ENCODE data around the gene MN1.

MN1 gene

DNA sequence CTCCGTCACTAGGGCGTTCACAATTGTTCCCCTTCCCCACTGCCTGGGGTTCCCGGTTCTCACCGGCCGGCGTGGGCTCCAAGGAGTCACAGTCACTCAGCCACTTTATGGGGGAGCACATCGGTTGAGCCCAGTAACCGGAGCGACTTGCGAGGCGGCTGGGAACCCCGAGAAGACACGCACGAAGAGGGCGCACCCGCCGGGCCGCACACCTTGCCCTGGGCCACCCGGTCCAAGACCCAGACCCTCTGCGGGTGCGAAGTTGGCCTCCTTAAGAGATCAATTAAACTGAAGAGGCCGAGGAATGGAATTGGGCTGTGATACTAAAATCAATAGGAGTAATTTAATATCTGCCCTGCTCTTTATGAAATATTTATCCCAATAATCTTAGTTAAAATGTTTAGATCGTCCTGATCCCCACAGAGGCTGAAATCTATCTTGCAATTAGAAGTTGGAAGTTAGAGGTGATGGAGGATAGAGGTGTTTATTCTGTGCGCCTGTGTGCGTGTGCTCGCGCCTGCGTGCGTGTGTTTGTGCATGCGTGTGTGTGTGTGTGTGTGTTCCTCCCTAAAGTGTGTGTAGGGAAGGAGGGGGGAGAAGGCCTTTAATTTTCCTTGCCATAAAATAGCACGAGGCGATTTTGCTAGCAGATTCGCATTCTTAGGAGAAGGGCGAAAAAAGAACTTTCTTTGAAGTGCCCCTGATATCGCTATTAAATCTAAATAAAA, 954 bp upstream of the MN1 start:
- no peak overlapping the region for H3K27ac ChIP-seq
- no peak for TF ChIP-seq CTCF (conservative IDR thresholded peaks at IDR 0.05)

DNA sequence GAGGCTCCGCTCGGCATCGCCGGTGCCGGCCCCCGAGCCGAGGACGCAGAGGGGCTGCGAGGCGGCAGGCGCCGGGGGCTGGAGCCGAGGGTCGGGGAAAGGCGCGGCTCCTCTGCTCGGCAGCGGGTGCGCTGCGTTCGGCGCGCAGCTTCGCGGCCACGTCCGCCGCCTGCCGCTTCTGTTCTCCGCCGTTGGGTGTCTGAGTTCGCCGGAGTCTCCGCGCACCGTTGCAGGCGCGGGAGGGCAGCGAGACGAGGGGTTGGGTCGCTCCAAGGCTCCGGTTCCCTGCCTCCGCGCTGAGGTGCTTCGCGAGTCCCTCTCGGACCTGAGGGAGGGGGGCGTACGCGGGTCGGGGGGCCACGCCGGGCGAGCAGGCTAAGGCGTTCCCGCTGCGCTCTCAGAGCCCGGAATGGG, 347 bp downstream of the MN1 start:
- no peak for TF ChIP-seq CTCF (conservative IDR thresholded peaks at IDR 0.05)
- H3K27ac ChIP-seq, result no peak overlapping the region; the same call in 1 of the 2 replicates

- no peak overlapping the region; the same call in 1 of the 2 replicates for H3K27ac ChIP-seq
- no peak for TF ChIP-seq CTCF (conservative IDR thresholded peaks at IDR 0.05)
Measured at GRCh38 chr22:27800250-27801201, 1.0 kb downstream of the MN1 start.

DNA sequence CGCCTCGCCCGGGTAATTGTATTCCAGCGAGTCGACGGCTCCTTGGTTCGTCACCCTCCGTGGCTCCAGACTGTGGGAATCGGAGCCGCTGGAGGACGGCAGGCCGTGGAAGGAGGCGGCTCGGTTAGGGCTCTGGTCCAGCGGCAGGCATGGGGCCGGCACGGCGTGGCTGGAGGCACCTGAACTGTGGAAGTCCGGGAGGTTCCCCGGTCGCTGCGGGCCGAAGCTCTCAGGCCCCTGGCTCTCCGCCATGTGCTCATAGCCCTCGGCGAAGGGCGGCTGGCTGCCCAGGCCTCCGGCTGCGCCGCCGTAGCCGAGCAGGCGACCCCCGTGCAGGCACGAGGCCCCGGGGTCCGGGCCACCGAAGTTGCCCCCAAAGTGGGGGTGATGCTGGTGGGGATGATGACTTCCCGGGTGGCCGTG, 1.7 kb downstream of the MN1 start:
- no peak for TF ChIP-seq CTCF (conservative IDR thresholded peaks at IDR 0.05)

DNA sequence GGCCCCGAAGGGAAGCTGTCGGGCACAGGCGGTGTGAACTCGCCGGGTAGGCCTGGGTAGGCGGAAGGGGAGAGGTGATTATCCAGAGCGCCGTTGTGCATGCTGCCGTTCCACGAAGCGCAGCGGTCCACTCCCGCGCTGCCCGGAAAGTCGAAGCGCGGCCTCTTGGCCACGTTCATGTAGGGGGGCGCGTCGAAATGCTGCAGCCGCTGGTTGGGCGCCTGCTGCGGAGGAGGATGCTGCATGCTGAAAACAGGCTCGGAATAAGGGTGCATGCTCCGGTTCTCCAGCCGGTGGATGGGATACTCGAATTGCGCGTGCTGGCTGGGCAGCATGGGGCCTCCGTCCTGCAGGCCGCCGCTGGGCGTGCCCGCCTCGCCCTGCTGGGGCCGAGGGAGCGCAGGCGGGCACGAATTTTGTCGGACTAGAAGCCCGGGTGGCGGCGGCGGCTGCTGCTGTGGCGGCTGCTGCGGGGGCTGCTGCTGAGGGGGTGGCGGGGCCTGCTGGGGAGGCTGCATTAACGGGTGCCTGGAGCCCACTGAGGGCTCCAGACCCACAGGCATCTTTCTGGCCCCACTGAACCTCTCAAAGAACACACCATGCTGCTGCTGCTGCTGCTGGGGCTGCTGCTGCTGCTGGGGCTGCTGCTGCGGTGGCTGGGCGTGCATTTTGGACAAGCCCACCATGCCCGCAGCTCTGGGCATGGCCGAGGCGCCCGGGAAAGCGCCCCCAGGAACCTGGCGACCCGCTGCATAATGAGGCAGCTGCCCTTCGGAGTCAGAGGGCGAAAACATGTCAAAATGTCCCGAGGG, 2.3 kb downstream of the MN1 start:
- TF ChIP-seq CTCF (conservative IDR thresholded peaks at IDR 0.05), result no peak
- no peak overlapping the region for H3K27ac ChIP-seq

More for the DNA sequence above, 1.7 kb downstream of the MN1 start:
- H3K27ac ChIP-seq, result no peak overlapping the region

GRCh38 chr22:27798511-27799014, 3.0 kb downstream of the MN1 start:
- TF ChIP-seq CTCF (conservative IDR thresholded peaks at IDR 0.05), result no peak
- H3K27ac ChIP-seq, result no peak overlapping the region

All from VCaP (cell line).